SK-N-MC (cell line): ENCODE results near the gene ZNF681.

Source experiments
- EZH2 ChIP-seq: fragments of 200-600 bp; sonication (generic); IDR thresholded peaks from one replicate; pipeline ENCODE4 v1.6.1; 2017; ENCODE audit warnings: antibody characterized with exemption
- POLR2AphosphoS5 ChIP-seq: IDR thresholded peaks from 2 replicates; pipeline ENCODE4 v1.6.1; 2012; ENCODE audit warnings: mild to moderate bottlenecking, low read depth, low read length, borderline replicate concordance

DNA sequence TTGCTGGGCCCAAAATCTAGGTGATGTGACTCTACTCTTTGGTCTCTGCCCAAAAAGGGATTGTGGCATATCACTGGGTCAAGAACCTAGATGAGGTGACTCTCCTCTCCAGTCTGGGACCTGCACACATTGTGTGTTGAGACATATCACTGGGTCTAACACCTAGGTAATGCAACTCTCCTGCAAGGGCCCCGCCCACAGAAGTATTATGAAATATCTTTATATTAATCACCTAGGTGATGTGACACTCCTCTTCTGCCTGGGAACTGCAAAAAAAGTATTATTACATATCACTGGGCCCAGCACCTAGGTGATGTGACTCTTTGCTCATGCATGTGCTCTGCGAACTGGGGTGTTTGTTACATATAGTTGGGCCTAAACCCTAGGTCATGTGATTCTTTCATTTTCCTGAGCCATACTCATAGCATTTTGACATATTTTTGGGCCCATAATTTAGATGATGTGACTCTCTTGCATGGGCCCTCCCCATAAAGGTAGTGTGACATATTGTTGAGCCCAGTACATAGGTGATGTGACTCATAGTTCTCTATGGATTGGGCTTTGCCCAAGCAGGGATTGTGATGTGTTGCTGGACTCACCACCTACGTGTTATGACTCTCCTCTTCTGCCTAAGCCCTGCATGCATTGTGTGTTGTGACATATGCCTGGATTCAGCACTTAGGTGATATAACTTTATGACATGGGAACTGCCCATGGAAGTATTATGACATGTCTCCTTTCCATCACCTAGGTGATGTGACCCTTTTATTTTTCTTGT is 11.2 kb upstream of the ZNF681 start:
- TF ChIP-seq POLR2AphosphoS5 (no peak), EZH2 (no peak)
